MM.1S (cell line): ENCODE measurements around the gene MBOAT1.

Source experiments
- DNase-seq: peaks from one replicate; pipeline ENCODE4 v3.0.0-alpha.2; 2015
- H2AFZ ChIP-seq: fragments of 300-600 bp; sonication (generic); 2 replicates; pipeline ENCODE4 v1.6.0; 2016; ENCODE audit warnings: antibody characterized with exemption, low read length
- H3F3A ChIP-seq: fragments of 300-600 bp; sonication (generic); 2 replicates; pipeline ENCODE4 v1.6.1; 2016; ENCODE audit warnings: mild to moderate bottlenecking, antibody characterized with exemption, low read length, moderate library complexity, mixed read lengths; ENCODE audit not compliant: insufficient read depth
- H3K27ac ChIP-seq: fragments of 300-600 bp; sonication (generic); 2 replicates; pipeline ENCODE4 v1.5.1; 2016; ENCODE audit warnings: mild to moderate bottlenecking, low read length
- H3K27me3 ChIP-seq: fragments of 300-600 bp; sonication (generic); replicated peaks from 2 replicates; pipeline ENCODE4 v1.6.0; 2016; ENCODE audit warnings: low read length; ENCODE audit not compliant: insufficient read depth
- H3K36me3 ChIP-seq: fragments of 300-600 bp; sonication (generic); replicated peaks from 2 replicates; pipeline ENCODE4 v1.6.1; 2016; ENCODE audit warnings: mild to moderate bottlenecking, low read length, mixed read lengths; ENCODE audit not compliant: insufficient read depth
- H3K4me1 ChIP-seq: fragments of 300-600 bp; sonication (generic); 2 replicates; pipeline ENCODE4 v1.6.1; 2016; ENCODE audit warnings: low read length, mixed read lengths
- H3K4me2 ChIP-seq: fragments of 300-600 bp; sonication (generic); 2 replicates; pipeline ENCODE4 v1.6.0; 2016; ENCODE audit warnings: low read depth, low read length
- H3K4me3 ChIP-seq: fragments of 300-600 bp; sonication (generic); 2 replicates; pipeline ENCODE4 v1.5.1; 2016; ENCODE audit warnings: low read length, mixed read lengths
- H3K79me2 ChIP-seq: fragments of 300-600 bp; sonication (generic); 2 replicates; pipeline ENCODE4 v1.6.1; 2016; ENCODE audit warnings: mixed run types, low read length, mixed read lengths
- H3K9ac ChIP-seq: fragments of 300-600 bp; sonication (generic); 2 replicates; pipeline ENCODE4 v1.6.1; 2016; ENCODE audit warnings: low read length, mixed read lengths
- H3K9me2 ChIP-seq: fragments of 300-600 bp; sonication (generic); replicated peaks from 2 replicates; pipeline ENCODE4 v1.6.1; 2016; ENCODE audit warnings: mild to moderate bottlenecking, low read length, mixed read lengths; ENCODE audit not compliant: insufficient read depth
- H3K9me3 ChIP-seq: fragments of 300-600 bp; sonication (generic); replicated peaks from 2 replicates; pipeline ENCODE4 v1.6.1; 2016; ENCODE audit warnings: mild to moderate bottlenecking, low read length, mixed read lengths; ENCODE audit not compliant: insufficient read depth
- H4K20me1 ChIP-seq: fragments of 300-600 bp; sonication (generic); 2 replicates; pipeline ENCODE4 v1.6.1; 2016; ENCODE audit warnings: mild to moderate bottlenecking, low read length, moderate library complexity, mixed read lengths; ENCODE audit not compliant: insufficient read depth
- CTCF ChIP-seq: fragments of 300-600 bp; sonication (generic); IDR thresholded peaks from 2 replicates; pipeline ENCODE4 v1.5.1; 2016; ENCODE audit warnings: antibody characterized with exemption, low read length, mixed read lengths
- EZH2 ChIP-seq: fragments of 300-600 bp; sonication (generic); optimal IDR thresholded peaks from 2 replicates; pipeline ENCODE3; 2017; ENCODE audit warnings: low read depth, mild to moderate bottlenecking, antibody characterized with exemption, low read length, mixed read lengths
- EZH2phosphoT487 ChIP-seq: fragments of 300-600 bp; sonication (generic); IDR thresholded peaks from 2 replicates; pipeline ENCODE4 v1.6.1; 2018; ENCODE audit warnings: antibody characterized with exemption, low read length

Gene MBOAT1

GRCh38 chr6:20169119-20169557, 43.1 kb downstream of the MBOAT1 start:
- no peaks in the 10 kb centered on the region for H3K9me2 ChIP-seq
- no peak for DNase-seq
- no peaks in the 10 kb centered on the region for H3K9me3 ChIP-seq
- H3K27me3 ChIP-seq: no peaks in the 10 kb centered on the region
- H3K36me3 ChIP-seq: no peaks in the 10 kb centered on the region; the same call in 1 of the 2 replicates
- H3K9ac ChIP-seq: no peak overlapping the region
- no peaks in the 10 kb centered on the region for H4K20me1 ChIP-seq
- H3K4me3 ChIP-seq: no peak overlapping the region
- no peaks in the 10 kb centered on the region for H3F3A ChIP-seq
- peaks cover 78% of the 10 kb centered on the region for H3K79me2 ChIP-seq
- H3K4me2 ChIP-seq: no peak overlapping the region
- no peak overlapping the region for H3K27ac ChIP-seq
- no peaks in the 10 kb centered on the region for H3K4me1 ChIP-seq
- TF ChIP-seq EZH2 (no peak), EZH2phosphoT487 (no peak), CTCF (no peak)
- H2AFZ ChIP-seq: no peak overlapping the region

- Histone ChIP-seq H3K9me2 (no peaks in the 10 kb centered on the region), H3F3A (no peaks in the 10 kb centered on the region), H4K20me1 (no peaks in the 10 kb centered on the region), H3K79me2 (peaks cover 74% of the 10 kb centered on the region), H3K9ac (no peak overlapping the region), H3K36me3 (no peaks in the 10 kb centered on the region; the same call in 1 of the 2 replicates), H3K4me3 (no peak overlapping the region), H3K9me3 (no peaks in the 10 kb centered on the region), H3K27me3 (no peaks in the 10 kb centered on the region), H3K4me2 (no peak overlapping the region), H3K27ac (no peak overlapping the region), H3K4me1 (no peaks in the 10 kb centered on the region), H2AFZ (no peak overlapping the region)
- DNase-seq: no peak
- TF ChIP-seq EZH2phosphoT487 (no peak), CTCF (no peak), EZH2 (no peak)
These were observed 43.6 kb downstream of the MBOAT1 start for GRCh38 chr6:20168690-20169089.

GRCh38 chr6:20167601-20168000, 44.7 kb downstream of the MBOAT1 start:
- H2AFZ ChIP-seq: no peak overlapping the region
- peaks cover 74% of the 10 kb centered on the region for H3K79me2 ChIP-seq
- H4K20me1 ChIP-seq: no peaks in the 10 kb centered on the region
- no peak for DNase-seq
- no peaks in the 10 kb centered on the region for H3K27me3 ChIP-seq
- H3K4me1 ChIP-seq: no peaks in the 10 kb centered on the region
- H3K9me3 ChIP-seq: no peaks in the 10 kb centered on the region
- no peak overlapping the region for H3K4me3 ChIP-seq
- H3K36me3 ChIP-seq: no peaks in the 10 kb centered on the region; the same call in 1 of the 2 replicates
- H3K4me2 ChIP-seq: no peak overlapping the region
- H3K9ac ChIP-seq: no peak overlapping the region
- H3K9me2 ChIP-seq: no peaks in the 10 kb centered on the region
- H3K27ac ChIP-seq: no peak overlapping the region
- H3F3A ChIP-seq: no peaks in the 10 kb centered on the region
- no peak for TF ChIP-seq CTCF
- no peak for TF ChIP-seq EZH2phosphoT487
- TF ChIP-seq EZH2: no peak
